Transverse colon (tissue), 4 donors: Measurements from ENCODE around the gene PMF1. TPM values are rescaled to one million over a fixed set of nuclear protein-coding genes. Genes with fewer than 3 reads are reported as not detected.

Experiments
- DNase-seq: peaks from one replicate; pipeline ENCODE4 v3.0.0-alpha.2; 2019
- H3K27ac ChIP-seq, 4 donors: fragments of 200-600 bp; sonication (generic); 2 replicates each; pipeline ENCODE4 v1.5.1; 2016 to 2018; ENCODE audit warnings: inconsistent platforms in 4 of 4
- H3K27me3 ChIP-seq: fragments of 200-600 bp; sonication (generic); 2 replicates; pipeline ENCODE4 v1.5.1; 2017; ENCODE audit warnings: inconsistent platforms
- H3K36me3 ChIP-seq, 4 donors: fragments of 200-600 bp; sonication (generic); 2 replicates each; pipeline ENCODE4 v1.5.1; 2017 to 2019; ENCODE audit warnings: inconsistent platforms in 4 of 4
- H3K4me1 ChIP-seq, 4 donors: fragments of 200-600 bp; sonication (generic); 2 replicates each; pipeline ENCODE4 v1.5.1; 2017 to 2020; ENCODE audit warnings: inconsistent platforms in 4 of 4
- H3K4me3 ChIP-seq, 4 donors: fragments of 200-600 bp; sonication (generic); 1 replicate in 1 of 4; 2 replicates in 3 of 4; pipeline versions ENCODE4 v1.5.1 to v1.6.1; 2017 to 2019; ENCODE audit warnings: inconsistent platforms in 4 of 4
- H3K9me3 ChIP-seq, 2 donors: fragments of 200-600 bp; sonication (generic); 2 replicates each; pipeline ENCODE4 v1.5.1; 2017 to 2019; ENCODE audit warnings: inconsistent platforms in 2 of 2
- EP300 ChIP-seq: sonication (generic); formaldehyde crosslinking; IDR thresholded peaks from one replicate; pipeline ENCODE4 v1.6.1; 2017; ENCODE audit warnings: antibody characterized with exemption, low read depth
- POLR2A ChIP-seq: fragments of 450-650 bp; IDR thresholded peaks from one replicate; pipeline ENCODE4 v1.6.1; 2016; ENCODE audit warnings: antibody characterized with exemption, mild to moderate bottlenecking, moderate library complexity
- POLR2AphosphoS5 ChIP-seq, 3 donors: sonication (generic); formaldehyde crosslinking; IDR thresholded peaks; one replicate each; pipeline ENCODE4 v1.6.1; 2016; ENCODE audit warnings: antibody characterized with exemption in 3 of 3
- WGBS, 2 donors: methylation state at CpG; one replicate each; pipeline ENCODE4 v1.1.5; 2018; ENCODE audit warnings: low coverage in 1 of 2; 5-methylcytosine and 5-hydroxymethylcytosine counted together
- in situ Hi-C, 4 donors: fragments of 200-750 bp; cut with MboI; loops; one replicate each; pipeline versions ENCODE4 v1.15.0 to v1.15.1; 2017; ENCODE audit warnings: low sequenced_read_pairs in 3 of 4, low pct_ligation_motif_present in 1 of 4, low pct_unique_long_range_greater_than_20kb in 1 of 4
- intact Hi-C: fragments of 100-400 bp; cut with DNase I; formaldehyde crosslinking; loops from one replicate; pipeline ENCODE4 v1.15.1; 2023; ENCODE audit warnings: low total_unique reads
- total RNA-seq, 4 donors: library from RNA; depleted of rRNA; stranded (reverse); fragments of >200 nt; gene quantifications; one replicate each; pipeline ENCODE4 v1.1.0, GENCODE V29; 2016
- TF ChIP-seq, protein P1 (sequence below), 5 experiments: fragments of 200-600 bp in 3 of 5; fragments of 450-650 bp in 2 of 5; sonication (generic) in 3 of 5; IDR thresholded peaks; 1 replicate in 2 of 5; 2 replicates in 3 of 5; pipeline ENCODE4 v1.5.1; 2016 to 2017; ENCODE audit warnings: antibody characterized with exemption in 5 of 5, inconsistent platforms in 3 of 5, mild to moderate bottlenecking in 2 of 5, moderate library complexity in 1 of 5

Gene PMF1
- total RNA-seq, 4 donors from 2014 or later: 29.9 to 67.3 (median 52.3) TPM

DNA sequence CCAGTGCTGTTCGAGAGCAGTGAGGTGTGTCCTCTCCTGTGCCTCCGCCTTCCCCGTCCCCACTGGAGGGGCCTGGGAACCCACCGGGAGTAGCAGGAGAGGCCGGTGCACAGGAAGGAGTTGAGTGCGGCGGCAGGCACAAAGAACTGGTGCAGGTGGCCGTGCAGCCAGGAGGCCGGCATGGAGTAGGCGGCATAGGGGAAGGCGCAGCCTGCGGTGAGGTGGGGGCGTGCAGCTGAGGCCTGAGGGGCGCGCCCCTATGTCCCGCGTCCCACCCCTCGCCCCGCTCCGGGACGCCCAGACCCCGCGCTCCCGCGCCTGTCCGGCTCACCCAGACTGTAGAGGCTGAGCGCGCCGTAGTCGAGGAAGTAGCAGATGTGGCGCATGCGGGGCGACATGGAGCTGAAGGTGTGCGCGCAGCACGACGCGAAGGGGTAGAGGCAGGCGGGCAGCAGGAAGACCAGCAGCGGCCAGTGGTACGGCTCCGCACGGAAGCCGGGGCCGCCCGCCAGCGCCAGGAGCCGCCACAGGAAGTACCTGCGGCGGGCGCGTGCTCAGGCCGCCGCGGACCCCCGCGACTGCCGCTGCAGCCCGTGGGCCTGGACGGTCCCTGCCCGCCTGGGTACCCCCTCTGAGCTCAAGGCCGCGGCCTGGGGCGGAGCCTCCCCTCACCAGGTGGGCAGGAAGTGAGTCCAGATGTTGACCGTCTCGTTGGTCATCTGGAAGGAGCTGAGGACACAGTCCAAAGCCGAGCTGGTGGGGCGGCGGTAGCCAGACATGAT lies 32.8 kb downstream of the PMF1 start:
- TF ChIP-seq POLR2A (no peak), EP300 (no peak), POLR2AphosphoS5 (IDR thresholded peaks at IDR 0.05) (peak in 1 of 3 donors; percentile 10)
- TF ChIP-seq, protein P1, sequence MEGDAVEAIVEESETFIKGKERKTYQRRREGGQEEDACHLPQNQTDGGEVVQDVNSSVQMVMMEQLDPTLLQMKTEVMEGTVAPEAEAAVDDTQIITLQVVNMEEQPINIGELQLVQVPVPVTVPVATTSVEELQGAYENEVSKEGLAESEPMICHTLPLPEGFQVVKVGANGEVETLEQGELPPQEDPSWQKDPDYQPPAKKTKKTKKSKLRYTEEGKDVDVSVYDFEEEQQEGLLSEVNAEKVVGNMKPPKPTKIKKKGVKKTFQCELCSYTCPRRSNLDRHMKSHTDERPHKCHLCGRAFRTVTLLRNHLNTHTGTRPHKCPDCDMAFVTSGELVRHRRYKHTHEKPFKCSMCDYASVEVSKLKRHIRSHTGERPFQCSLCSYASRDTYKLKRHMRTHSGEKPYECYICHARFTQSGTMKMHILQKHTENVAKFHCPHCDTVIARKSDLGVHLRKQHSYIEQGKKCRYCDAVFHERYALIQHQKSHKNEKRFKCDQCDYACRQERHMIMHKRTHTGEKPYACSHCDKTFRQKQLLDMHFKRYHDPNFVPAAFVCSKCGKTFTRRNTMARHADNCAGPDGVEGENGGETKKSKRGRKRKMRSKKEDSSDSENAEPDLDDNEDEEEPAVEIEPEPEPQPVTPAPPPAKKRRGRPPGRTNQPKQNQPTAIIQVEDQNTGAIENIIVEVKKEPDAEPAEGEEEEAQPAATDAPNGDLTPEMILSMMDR (IDR thresholded peaks at IDR 0.05): no peak
- WGBS, 2 donors: 3% methylated on average over 60 of the region's 69 CpGs; no CpG with 5 or more reads in 1 of the 2 donors
- Histone ChIP-seq H3K36me3 (peaks cover 0 to 4% (median under 1%) of the 10 kb centered on the region in 4 donors), H3K9me3 (no peaks in the 10 kb centered on the region), H3K4me1 (peaks cover 10 to 24% (median 21%) of the 10 kb centered on the region in 4 donors), H3K27ac (no peak overlapping the region), H3K4me3 (peak overlapping the region in 2 of 4 donors; percentile 23 to 43), H3K27me3 (peaks cover 32% of the 10 kb centered on the region)
- intact Hi-C loops (no loop called here), in situ Hi-C loops (no loop called here)
- peak; percentile 33 for DNase-seq

GRCh38 chr1:156246241-156246780 lies 33.5 kb downstream of the PMF1 start:
- TF ChIP-seq EP300 (no peak), POLR2AphosphoS5 (IDR thresholded peaks at IDR 0.05) (no peak), POLR2A (no peak)
- TF ChIP-seq, protein P1 (IDR thresholded peaks at IDR 0.05): no peak
- intact Hi-C loops (no loop called here), in situ Hi-C loops (no loop called here)
- Histone ChIP-seq H3K27me3 (peaks cover 32% of the 10 kb centered on the region), H3K36me3 (peaks cover 0 to 11% (median 4%) of the 10 kb centered on the region in 4 donors), H3K4me1 (peaks cover 10 to 24% (median 21%) of the 10 kb centered on the region in 4 donors), H3K27ac (no peak overlapping the region), H3K4me3 (peak overlapping the region in 1 of 4 donors; percentile 43), H3K9me3 (no peaks in the 10 kb centered on the region)
- 57 to 60% methylated on average over 1 to 10 of the region's 10 CpGs for WGBS, 2 donors
- DNase-seq: no peak

DNA sequence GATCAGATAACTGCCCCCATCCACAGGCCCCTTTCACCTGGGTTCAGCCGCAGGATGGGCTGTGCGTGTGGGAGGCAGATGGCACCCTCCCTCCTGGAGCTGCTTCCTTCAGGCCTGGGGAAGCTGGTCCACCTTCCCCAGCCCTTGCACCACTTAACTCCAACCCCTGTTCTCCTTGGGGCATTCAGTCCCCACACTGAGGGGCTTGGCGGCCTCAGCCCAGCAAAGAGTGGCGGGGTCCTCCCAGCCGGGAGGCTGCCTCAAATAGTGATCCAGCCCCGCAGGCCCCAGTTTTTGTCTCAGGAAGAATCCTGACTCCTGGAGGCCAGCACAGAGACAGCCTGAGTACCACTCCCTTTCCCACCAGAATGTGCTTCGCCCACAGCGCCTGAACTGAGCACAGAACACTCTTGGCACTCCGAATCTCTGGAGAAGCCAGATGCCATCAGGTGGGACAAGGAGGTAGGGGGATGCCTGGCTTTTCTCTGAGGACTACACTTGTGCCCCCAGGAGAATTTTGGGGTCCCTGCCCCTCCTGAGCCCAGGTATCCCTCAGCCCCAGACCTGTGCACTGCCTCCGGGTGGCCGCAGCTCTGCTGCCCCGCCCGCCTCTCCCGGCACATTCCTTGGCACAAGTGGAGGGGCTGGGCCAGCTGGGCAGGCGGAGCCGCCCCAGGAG lies 34.1 kb downstream of the PMF1 start:
- peaks cover 32% of the 10 kb centered on the region for H3K27me3 ChIP-seq
- H3K4me3 ChIP-seq: no peak overlapping the region
- in situ Hi-C loops (no loop called here), intact Hi-C loops (no loop called here)
- TF ChIP-seq, protein P1 (IDR thresholded peaks at IDR 0.05): no peak
- TF ChIP-seq POLR2A: no peak
- no peak for TF ChIP-seq POLR2AphosphoS5 (IDR thresholded peaks at IDR 0.05)
- TF ChIP-seq EP300: no peak
- H3K27ac ChIP-seq: no peak overlapping the region
- peaks cover 0 to 17% (median 7%) of the 10 kb centered on the region in 4 donors for H3K36me3 ChIP-seq
- H3K9me3 ChIP-seq: no peaks in the 10 kb centered on the region
- peaks cover 10 to 24% (median 21%) of the 10 kb centered on the region in 4 donors for H3K4me1 ChIP-seq
- 54% methylated on average over 16 of the region's 16 CpGs; no CpG with 5 or more reads in 1 of the 2 donors for WGBS, 2 donors
- no peak for DNase-seq
